HT1080 (cell line): ENCODE measurements around the gene CACNA1C. TPM values are rescaled to one million over a fixed set of nuclear protein-coding genes. Genes with fewer than 3 reads are reported as not detected.
A peak's percentile ranks its signal among the peaks of the same experiment; 100 is the strongest.

Experiments used
- DNase-seq: peaks from one replicate; pipeline ENCODE4 v3.0.0-alpha.2; 2015; ENCODE audit warnings: low read depth
- total RNA-seq: library from RNA; depleted of rRNA; stranded (reverse); fragments of >200 nt; shearing (Covaris generic); gene quantifications from 2 replicates; pipeline ENCODE4 v1.2.3, GENCODE V29; 2014

Gene CACNA1C
- total RNA-seq, 1 experiment from 2014 or later: not detected

GRCh38 chr12:2335916-2336315, 283.1 kb downstream of the CACNA1C start:
- DNase-seq: no peak

DNA sequence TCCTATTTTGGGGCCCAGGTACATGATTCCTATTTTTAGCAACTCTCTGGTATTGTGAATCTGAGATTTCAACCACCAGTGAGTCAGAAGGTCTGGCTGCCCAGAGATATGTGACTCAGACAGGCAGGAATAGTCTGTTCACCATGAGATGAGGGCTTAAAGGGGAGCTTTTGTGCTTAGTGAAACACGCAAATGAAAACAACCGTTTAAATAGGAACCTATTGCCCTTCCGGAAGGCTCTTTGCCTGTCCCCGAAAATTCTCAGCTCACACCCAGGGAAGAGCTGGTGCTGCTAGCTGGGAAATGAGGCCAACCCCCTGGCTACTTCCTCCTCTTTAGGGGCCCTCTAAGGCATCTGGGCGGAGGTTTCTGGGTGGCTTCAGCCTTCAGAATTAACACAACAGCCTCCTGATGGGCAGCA, 283.6 kb downstream of the CACNA1C start:
- DNase-seq: peak; percentile 94

- DNase-seq: no peak
Observed at GRCh38 chr12:2337031-2338010, 284.5 kb downstream of the CACNA1C start.

DNA sequence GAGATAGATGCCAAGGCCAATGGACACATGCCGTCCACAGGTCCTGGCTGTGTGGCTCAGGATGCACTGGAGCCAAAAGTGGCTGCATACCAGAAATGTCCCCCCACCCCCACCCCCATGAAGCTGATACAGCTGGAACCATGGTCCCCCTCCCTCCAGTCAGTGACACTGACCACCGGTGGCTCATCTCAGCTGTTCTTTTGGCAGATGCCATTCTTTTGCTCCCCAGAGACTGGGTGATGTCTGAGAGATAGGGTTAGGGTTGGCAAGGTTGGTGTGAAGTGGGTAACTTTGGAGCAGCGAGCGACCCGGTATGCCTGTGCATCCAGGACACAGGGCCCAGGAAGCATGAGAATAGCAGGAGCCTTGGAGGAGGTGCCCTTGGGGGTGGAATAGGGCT, 285.6 kb downstream of the CACNA1C start:
- DNase-seq: no peak

DNA sequence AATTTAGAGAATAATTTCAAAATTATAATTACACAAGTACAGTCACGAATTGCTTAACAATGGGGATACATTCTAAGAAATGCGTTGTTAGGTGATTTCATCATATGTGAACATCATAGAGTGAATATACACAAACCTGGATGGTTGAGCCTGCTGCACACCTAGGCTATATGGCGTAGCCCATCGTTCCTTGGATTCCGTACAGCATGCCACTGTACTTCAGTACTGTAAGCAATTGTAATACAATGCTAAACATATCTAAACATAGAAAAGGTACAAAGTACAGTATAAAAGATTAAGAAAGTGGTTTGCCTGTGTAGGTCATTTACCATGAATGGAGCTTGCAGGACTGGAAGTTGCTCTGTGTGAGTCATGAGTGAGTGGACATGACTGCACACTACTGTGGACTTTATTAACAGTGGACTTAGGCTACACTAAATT, 286.2 kb downstream of the CACNA1C start:
- peak; percentile 77 for DNase-seq

DNA sequence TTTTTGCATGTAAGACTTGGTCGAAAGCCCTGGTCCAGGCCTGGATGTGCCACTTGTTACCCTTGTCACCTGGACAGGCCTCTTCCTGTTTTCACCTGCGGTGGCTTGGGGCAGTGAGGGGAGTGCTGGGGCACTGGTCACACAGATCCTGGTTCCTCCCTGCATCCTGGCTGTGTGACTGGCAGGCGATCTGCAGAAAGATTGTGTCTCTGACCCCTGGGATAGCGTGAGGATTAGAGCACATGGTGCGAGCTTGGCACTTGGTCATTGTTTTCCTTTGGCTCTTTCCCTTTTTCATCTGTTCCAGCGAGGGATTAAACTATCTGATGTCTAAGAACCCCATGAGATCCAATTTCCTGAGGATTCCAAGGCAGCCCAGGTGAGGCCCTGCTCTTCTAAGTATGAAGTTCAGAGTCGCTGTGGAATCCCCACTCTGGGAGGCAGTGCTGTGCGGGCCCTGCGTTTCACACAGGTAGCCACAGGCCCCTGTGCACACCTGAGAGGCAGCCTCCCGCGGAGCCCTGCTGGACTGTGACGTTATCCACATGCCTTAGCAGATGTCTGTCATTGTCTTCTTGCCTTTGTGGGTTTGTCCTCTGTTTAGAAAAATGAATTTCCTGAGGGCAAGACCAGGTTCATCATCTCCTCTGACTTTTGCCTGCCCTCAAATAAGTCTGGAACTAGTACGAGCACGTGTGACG, 288.4 kb downstream of the CACNA1C start:
- no peak for DNase-seq

- peak; percentile 78 for DNase-seq
Observed at GRCh38 chr12:2341871-2342270, 289.1 kb downstream of the CACNA1C start.

DNA sequence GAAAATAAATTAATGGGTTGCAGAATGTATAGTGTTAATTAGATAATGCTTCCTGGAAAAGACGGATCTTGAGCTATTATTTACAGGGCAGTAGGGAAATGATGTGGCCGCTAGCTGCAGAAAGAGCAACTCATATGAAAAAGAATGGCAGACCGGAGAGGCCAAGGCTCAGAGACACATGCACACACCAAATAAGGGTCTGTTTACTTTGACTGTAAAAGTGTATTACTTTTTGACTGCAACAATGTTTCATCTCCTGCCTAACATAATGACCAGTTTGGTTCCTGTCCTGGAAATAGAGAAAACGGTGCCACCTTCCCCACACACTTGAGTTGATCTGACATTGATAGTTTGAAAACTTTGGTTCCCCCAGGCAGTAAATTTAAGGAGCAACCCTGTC, 290.9 kb downstream of the CACNA1C start:
- no peak for DNase-seq

- no peak for DNase-seq
Observed at GRCh38 chr12:2344476-2344875, 291.7 kb downstream of the CACNA1C start.

- no peak for DNase-seq
Observed at GRCh38 chr12:2344885-2345284, 292.1 kb downstream of the CACNA1C start.

DNA sequence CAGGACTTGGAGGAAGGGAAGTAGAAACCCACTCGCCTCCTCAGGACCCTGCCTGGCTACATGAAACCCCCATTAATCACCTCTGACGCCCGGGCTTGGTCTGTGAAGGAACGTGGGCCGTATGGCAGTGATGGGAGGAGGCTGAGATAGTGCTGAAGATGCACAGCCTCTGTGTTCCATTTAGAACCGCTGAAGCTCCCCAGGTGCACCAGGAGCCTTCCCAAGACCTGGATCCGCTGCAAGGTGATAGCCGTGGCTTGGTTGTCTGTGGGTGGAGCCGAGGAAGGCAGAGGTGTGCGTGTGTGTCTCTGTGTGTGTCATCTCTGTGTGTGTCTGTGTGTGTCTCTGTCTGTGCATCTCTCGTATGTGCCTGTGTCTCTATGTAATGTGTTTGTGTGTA, 293.1 kb downstream of the CACNA1C start:
- DNase-seq: no peak

- no peak for DNase-seq
Observed at GRCh38 chr12:2346416-2346815, 293.6 kb downstream of the CACNA1C start.

DNA sequence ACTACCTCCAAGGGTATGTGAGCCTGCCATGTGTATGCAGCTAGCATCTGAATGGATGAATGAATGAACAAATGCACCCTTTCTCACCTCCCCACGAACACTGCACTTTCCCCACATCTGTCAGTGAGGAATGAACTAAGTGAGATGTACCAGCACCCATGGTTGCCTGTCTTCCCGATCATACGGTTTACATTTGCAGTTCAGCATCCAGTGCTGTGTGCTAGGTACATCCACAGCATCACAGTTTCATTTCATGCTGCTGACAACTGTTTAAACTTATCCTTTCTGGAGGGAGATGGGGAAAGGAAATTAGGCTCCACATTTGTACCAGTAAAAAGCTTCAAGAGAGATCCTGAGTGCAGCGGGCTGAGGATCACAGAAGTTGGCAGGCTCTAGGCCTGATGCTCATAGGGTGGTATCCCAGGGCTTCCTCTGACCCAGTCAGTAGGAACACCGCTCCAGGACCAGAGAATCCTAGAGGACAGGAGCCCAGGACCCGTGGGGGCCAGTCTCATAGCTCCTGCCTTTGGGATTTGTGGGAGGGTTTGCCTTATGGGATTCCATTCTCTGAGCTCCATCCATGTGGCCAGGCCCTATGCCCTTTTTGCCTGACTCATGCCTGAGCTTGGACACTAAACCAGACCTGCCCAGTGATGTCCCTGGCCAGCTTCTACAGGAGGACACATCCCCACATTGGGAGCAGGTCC, 294.5 kb downstream of the CACNA1C start:
- no peak for DNase-seq

- no peak for DNase-seq
Observed at GRCh38 chr12:2347844-2348481, 295.2 kb downstream of the CACNA1C start.

DNA sequence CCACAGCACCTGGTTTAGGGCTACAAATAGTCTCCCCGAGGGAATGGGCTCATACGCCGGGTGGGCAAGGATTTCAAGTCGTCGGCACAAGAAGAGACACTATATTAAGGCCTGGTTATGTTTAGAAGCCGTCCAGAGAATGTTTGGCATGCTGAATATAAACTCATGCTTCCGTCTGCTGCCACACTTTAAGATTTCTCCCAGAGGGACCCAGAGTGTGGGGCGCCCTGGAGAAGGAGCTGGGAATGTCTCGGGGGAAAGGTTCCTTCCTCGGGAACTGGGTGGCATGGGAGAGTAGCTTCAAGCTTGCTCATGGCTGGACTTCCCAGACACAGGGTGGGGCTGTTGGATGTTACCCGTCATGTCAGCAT, 295.7 kb downstream of the CACNA1C start:
- no peak for DNase-seq

DNA sequence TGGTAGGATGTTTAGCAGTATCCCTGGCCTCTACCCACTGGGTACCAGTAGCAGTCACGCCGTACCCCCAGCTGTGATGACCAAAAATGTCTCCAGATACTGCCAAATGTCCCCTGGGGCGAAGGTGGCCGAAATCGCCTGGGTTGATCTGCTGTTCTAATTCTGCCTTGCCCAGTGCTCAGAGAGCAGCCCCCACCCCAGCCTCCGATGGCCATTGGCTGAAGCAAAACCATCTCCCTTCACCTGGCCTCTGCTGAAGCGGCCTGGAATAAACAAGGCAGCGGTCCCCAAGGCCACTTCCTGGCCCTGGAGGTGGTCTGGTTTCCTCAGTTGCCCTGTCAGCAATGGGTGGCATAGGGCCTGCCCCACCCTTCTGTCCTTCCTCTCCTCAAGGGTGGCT, 298.4 kb downstream of the CACNA1C start:
- no peak for DNase-seq

- DNase-seq: no peak
Observed at GRCh38 chr12:2352203-2352602, 299.4 kb downstream of the CACNA1C start.

DNA sequence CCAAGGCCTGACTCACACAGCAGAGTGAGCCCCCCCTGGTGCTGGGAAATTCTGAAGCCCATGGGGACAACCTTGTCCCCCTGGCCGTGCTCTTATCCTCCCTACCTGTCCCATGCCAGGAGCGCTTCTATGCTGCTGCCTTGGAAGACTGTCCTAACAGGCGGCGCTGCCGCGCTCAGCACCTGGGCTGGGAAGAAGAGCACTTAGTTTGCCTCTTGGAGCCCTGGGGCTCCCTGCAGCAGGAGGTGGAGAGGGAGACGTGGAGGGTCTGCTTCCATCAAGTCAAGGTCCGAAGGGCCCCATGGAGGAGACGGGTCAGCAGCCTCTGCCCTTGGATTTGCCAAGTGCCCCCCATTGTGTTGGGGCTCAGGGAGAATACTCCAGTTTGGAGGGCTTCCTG, 300.5 kb downstream of the CACNA1C start:
- no peak for DNase-seq

- no peak for DNase-seq
Observed at GRCh38 chr12:2353691-2354090, 300.9 kb downstream of the CACNA1C start.

- DNase-seq: no peak
Observed at GRCh38 chr12:2354151-2354991, 301.6 kb downstream of the CACNA1C start.
